Left colon (tissue), 2 donors: ENCODE results near the gene AMACR. TPM values are rescaled to one million over a fixed set of nuclear protein-coding genes. Genes with fewer than 3 reads are reported as not detected.

Experiments
- ATAC-seq: fragments of 200-7000 bp; cut with Tn5 transposase; one replicate; pipeline ENCODE4 v1.9.1; 2020; ENCODE audit warnings: mild to moderate bottlenecking, moderate library complexity
- DNase-seq, 2 donors: peaks; one replicate each; pipeline ENCODE4 v3.0.0-alpha.2; 2020
- intact Hi-C, 2 donors: fragments of 100-400 bp; cut with DNase I in 1 of 2; cut with micrococcal nuclease in 1 of 2; formaldehyde crosslinking; loops; one replicate each; pipeline versions ENCODE4 v1.11.2 to v1.14.0; 2022; cut with DNase I, micrococcal nuclease
- long read RNA-seq: library from polyadenylated mRNA; unstranded; transcript quantifications from one replicate; pipeline ENCODE4 v2.0.0, GENCODE V29; 2021
- total RNA-seq, 2 donors: library from RNA; stranded (reverse); fragmentation: NEBNext Ultra II Directional; extraction: Animal tissue kit (Norgen Biotek cat#: 25700); gene quantifications; one replicate each; pipeline ENCODE4 v1.2.1, GENCODE V29; 2021
- donor health status: DM: no; HTN: no; CAD: no.
- donor health status: DM: yes; HTN: yes; CAD: no.

Gene AMACR
- 10 to 100 TPM; 53.3 to 89.1 TPM for total RNA-seq
- long read RNA-seq, full-length matches to known transcripts, result 76 of 84 reads
- long read RNA-seq, partial matches to known transcripts, result 3 of 84 reads
- long read RNA-seq, other reads (novel, unspliced or antisense), result 5 of 84 reads

- peak; percentile 83 for ATAC-seq
- intact Hi-C loops, result no loop called here
Observed at GRCh38 chr5:34007621-34008600, at the start of gene AMACR. Gene AMACR (minus strand): TSS chr5:34008050. CDS start chr5:34008019, 31 bp downstream.

GRCh38 chr5:34057569-34057968 lies 49.7 kb upstream of the AMACR start:
- intact Hi-C loops, result no loop called here
- no peak for DNase-seq
- ATAC-seq, result no peak

More at GRCh38 chr5:34007621-34008600, at the start of gene AMACR:
- peak; percentile 92 to 93 for DNase-seq

GRCh38 chr5:34057118-34057517 lies 49.3 kb upstream of the AMACR start:
- ATAC-seq (no peak), DNase-seq (no peak)
- intact Hi-C loops, result no loop called here

- DNase-seq, result no peak
- intact Hi-C loops, result no loop called here
- no peak for ATAC-seq
Observed at GRCh38 chr5:34055667-34056066, 47.8 kb upstream of the AMACR start.

- ATAC-seq, result no peak
- DNase-seq, result no peak
- intact Hi-C loops, result no loop called here
Observed at GRCh38 chr5:34054400-34054729, 46.5 kb upstream of the AMACR start.

GRCh38 chr5:34053571-34054399 lies 45.9 kb upstream of the AMACR start:
- intact Hi-C loops, result no loop called here
- DNase-seq (no peak), ATAC-seq (no peak)

- DNase-seq (no peak), ATAC-seq (no peak)
- intact Hi-C loops, result no loop called here
Observed at GRCh38 chr5:34053133-34053532, 45.3 kb upstream of the AMACR start.

- intact Hi-C loops, result no loop called here
- no peak for ATAC-seq
- no peak for DNase-seq
Observed at GRCh38 chr5:34051374-34051980, 43.6 kb upstream of the AMACR start.

GRCh38 chr5:34047774-34048572 lies 40.1 kb upstream of the AMACR start:
- ATAC-seq, result no peak
- DNase-seq, result no peak
- intact Hi-C loops, result no loop called here

GRCh38 chr5:34047143-34047542 lies 39.3 kb upstream of the AMACR start:
- no peak for DNase-seq
- ATAC-seq, result no peak
- intact Hi-C loops, result no loop called here

- peak; percentile 78 for ATAC-seq
- intact Hi-C loops, result no loop called here
- DNase-seq, result no peak
Observed at GRCh38 chr5:34045996-34046395, 38.1 kb upstream of the AMACR start.

GRCh38 chr5:34045023-34045422 lies 37.2 kb upstream of the AMACR start:
- DNase-seq (no peak), ATAC-seq (no peak)
- intact Hi-C loops, result no loop called here

GRCh38 chr5:34043099-34043876 lies 35.4 kb upstream of the AMACR start, which contains the start of gene C1QTNF3:
Gene C1QTNF3 (minus strand): TSS chr5:34043213. CDS start chr5:34043125, 88 bp downstream.
- ATAC-seq (no peak), DNase-seq (no peak)
- intact Hi-C loops, result no loop called here

- intact Hi-C loops, result no loop called here
- DNase-seq (peak in 1 of 2 donors; percentile 20), ATAC-seq (no peak)
Observed at GRCh38 chr5:34042321-34042720, 34.5 kb upstream of the AMACR start.

- DNase-seq (no peak), ATAC-seq (no peak)
- intact Hi-C loops, result no loop called here
Observed at GRCh38 chr5:34041247-34041972, 33.6 kb upstream of the AMACR start.

GRCh38 chr5:34040472-34040871 lies 32.6 kb upstream of the AMACR start:
- intact Hi-C loops, result no loop called here
- ATAC-seq (no peak), DNase-seq (no peak)
